ENCODE measurements around the gene KDM4B.

Gene KDM4B

DNA sequence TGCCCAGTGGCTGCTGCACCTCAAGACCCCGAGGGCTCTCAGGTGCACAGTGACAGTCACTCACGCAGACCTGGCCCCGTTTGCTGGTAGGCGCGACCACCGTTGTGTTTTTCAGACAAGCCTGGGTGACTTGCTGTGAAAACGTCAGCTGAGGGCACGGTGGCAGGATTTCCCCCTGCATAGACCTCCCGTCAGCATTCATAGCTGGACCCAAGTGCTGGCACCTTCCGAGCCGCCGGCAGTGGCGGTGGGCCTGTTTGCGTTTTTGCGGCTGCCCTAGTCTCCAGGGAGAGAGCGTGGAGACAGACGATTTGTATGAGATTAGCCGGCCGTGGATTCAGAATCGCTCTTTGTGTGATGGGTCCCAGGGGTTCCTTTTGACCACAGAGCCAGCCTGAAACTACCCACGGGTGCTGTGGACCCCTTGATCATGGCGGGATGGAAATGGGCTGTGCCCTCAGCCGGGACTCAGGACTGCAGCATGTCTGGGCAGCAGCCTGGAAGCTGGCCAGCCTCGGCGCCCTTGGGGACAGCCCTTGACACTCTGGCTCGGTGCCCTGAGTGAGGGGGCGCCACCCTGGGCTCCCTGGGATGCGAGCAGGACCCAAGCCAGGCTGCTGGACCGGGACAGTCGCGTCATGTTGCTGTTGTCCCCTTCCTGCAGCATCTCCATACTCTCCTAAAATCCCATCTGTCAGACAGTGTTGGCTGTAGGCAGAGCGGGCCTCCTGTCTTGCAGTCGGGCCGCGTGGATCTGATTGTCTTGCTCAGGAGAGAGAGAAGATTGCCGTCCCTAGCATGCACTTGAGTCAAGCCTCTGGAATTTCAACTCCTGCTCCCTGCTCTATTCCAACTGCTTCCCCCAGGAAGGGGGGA is 8.6 kb downstream of the KDM4B start:
- POLR2A ChIA-PET = no interaction called here
- CTCF ChIA-PET = no interaction called here

GRCh38 chr19:4979211-4979807 is 10.4 kb downstream of the KDM4B start:
- CTCF ChIA-PET = no interaction called here
- POLR2A ChIA-PET = interaction anchor here (1.0 kb wide), 1 partner anchor 9 kb away, joined by 3 read pairs; no protein-coding TSS in a partner anchor
- no peak for DNase-seq (ENCODE audit: extremely low spot score)
- TF ChIP-seq ARNT (IDR thresholded peaks at IDR 0.05) (no peak), TARDBP (IDR thresholded peaks at IDR 0.05) (no peak), FOXA1 (IDR thresholded peaks at IDR 0.05) (no peak), L3MBTL2 (conservative IDR thresholded peaks at IDR 0.05) (no peak), PKNOX1 (IDR thresholded peaks at IDR 0.05) (no peak), CTBP1 (IDR thresholded peaks at IDR 0.05; ENCODE audit: borderline replicate concordance) (no peak), BHLHE40 (IDR thresholded peaks at IDR 0.05; ENCODE audit: borderline replicate concordance) (no peak), SP1 (IDR thresholded peaks at IDR 0.05) (no peak), NFRKB (IDR thresholded peaks at IDR 0.05) (no peak), LEF1 (IDR thresholded peaks at IDR 0.05; ENCODE audit: borderline replicate concordance) (no peak), FOXK2 (IDR thresholded peaks at IDR 0.05) (no peak), HDGF (IDR thresholded peaks at IDR 0.05; ENCODE audit: borderline replicate concordance) (no peak), FOXM1 (IDR thresholded peaks at IDR 0.05; ENCODE audit: borderline replicate concordance) (no peak), SUZ12 (IDR thresholded peaks at IDR 0.05) (no peak), ELF4 (IDR thresholded peaks at IDR 0.05) (no peak), ZNF384 (IDR thresholded peaks at IDR 0.05) (no peak)

More for the DNA sequence above, 8.6 kb downstream of the KDM4B start:
- TF ChIP-seq SUZ12 (IDR thresholded peaks at IDR 0.05) (no peak), CTBP1 (IDR thresholded peaks at IDR 0.05; ENCODE audit: borderline replicate concordance) (no peak), SP1 (IDR thresholded peaks at IDR 0.05) (no peak)
- no peak for DNase-seq (ENCODE audit: extremely low spot score)

DNA sequence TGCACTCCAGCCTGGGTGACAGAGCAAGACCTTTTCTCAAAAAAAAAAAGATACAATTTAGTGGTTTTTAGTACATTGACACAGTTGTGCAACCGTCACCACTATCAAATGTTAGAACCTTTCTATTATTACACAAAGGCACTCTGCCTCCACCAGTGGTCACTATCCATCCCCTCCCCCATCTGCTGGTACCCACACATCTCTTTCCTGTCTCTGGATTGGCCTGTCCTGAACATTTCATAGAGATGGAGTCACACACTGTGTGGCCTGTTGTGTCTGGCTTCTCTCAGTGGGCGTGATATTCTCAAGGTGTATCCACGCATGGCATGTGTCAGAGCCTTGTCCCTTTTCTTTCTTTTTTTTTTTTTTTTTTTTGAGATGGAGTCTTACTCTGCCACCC is 11.2 kb downstream of the KDM4B start:
- ChIA-PET POLR2A (interaction anchor here (1.0 kb wide), 1 partner anchor 9 kb away, joined by 3 read pairs; no protein-coding TSS in a partner anchor), CTCF (interaction anchor here (0.6 kb wide), 1 partner anchor 645 kb away, joined by 3 read pairs; no protein-coding TSS in a partner anchor)
- no peak for DNase-seq (ENCODE audit: extremely low spot score)
- TF ChIP-seq ZNF384 (IDR thresholded peaks at IDR 0.05) = no peak
- TF ChIP-seq PKNOX1 (IDR thresholded peaks at IDR 0.05) = no peak
- no peak for TF ChIP-seq CTBP1 (IDR thresholded peaks at IDR 0.05; ENCODE audit: borderline replicate concordance)
- TF ChIP-seq FOXA1 (IDR thresholded peaks at IDR 0.05) = no peak
- no peak for TF ChIP-seq FOXK2 (IDR thresholded peaks at IDR 0.05)
- TF ChIP-seq SP1 (IDR thresholded peaks at IDR 0.05) = no peak
- no peak for TF ChIP-seq SUZ12 (IDR thresholded peaks at IDR 0.05)

- TF ChIP-seq FOXA1 (IDR thresholded peaks at IDR 0.05) (no peak), PKNOX1 (IDR thresholded peaks at IDR 0.05) (no peak), ZNF384 (IDR thresholded peaks at IDR 0.05) (no peak)
- ChIA-PET CTCF (interaction anchor here (0.6 kb wide), 2 partner anchors 9 to 644 kb away, joined by 3 read pairs; no protein-coding TSS in a partner anchor), POLR2A (no interaction called here)
- DNase-seq (ENCODE audit: extremely low spot score) = no peak
Observed at GRCh38 chr19:4980838-4981680, 12.1 kb downstream of the KDM4B start.

DNA sequence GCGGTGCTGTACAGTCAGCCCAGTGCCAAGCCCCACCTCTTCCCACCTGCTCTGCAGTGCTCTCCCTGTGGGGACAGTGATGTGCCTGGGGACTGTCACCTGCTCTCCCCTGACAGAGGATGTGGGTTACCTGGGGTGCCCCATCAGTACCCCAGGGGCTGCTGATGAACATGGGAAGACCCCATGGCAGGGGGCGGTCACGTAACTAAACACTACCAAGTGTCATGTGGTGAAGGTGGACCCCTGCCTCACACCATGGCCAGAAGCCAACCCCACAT is 12.7 kb downstream of the KDM4B start:
- DNase-seq (ENCODE audit: extremely low spot score) = no peak
- no peak for TF ChIP-seq ARNT (IDR thresholded peaks at IDR 0.05)
- no peak for TF ChIP-seq PKNOX1 (IDR thresholded peaks at IDR 0.05)
- no peak for TF ChIP-seq HDGF (IDR thresholded peaks at IDR 0.05; ENCODE audit: borderline replicate concordance)
- no peak for TF ChIP-seq SUZ12 (IDR thresholded peaks at IDR 0.05)
- no peak for TF ChIP-seq SP1 (IDR thresholded peaks at IDR 0.05)
- TF ChIP-seq ELF4 (IDR thresholded peaks at IDR 0.05) = no peak
- TF ChIP-seq TARDBP (IDR thresholded peaks at IDR 0.05) = no peak
- TF ChIP-seq FOXM1 (IDR thresholded peaks at IDR 0.05; ENCODE audit: borderline replicate concordance) = no peak
- TF ChIP-seq FOXA1 (IDR thresholded peaks at IDR 0.05) = no peak
- no peak for TF ChIP-seq NFRKB (IDR thresholded peaks at IDR 0.05)
- no peak for TF ChIP-seq LEF1 (IDR thresholded peaks at IDR 0.05; ENCODE audit: borderline replicate concordance)
- TF ChIP-seq ZNF384 (IDR thresholded peaks at IDR 0.05) = no peak
- TF ChIP-seq CTBP1 (IDR thresholded peaks at IDR 0.05; ENCODE audit: borderline replicate concordance) = no peak
- TF ChIP-seq BHLHE40 (IDR thresholded peaks at IDR 0.05; ENCODE audit: borderline replicate concordance) = no peak
- no peak for TF ChIP-seq FOXK2 (IDR thresholded peaks at IDR 0.05)
- ChIA-PET POLR2A (no interaction called here), CTCF (no interaction called here)
